T47D (cell line): Measurements from ENCODE around the gene LRRC34.

Experiments
- DNase-seq, 2 experiments: peaks; one replicate each; pipeline versions ENCODE4 v3.0.0 to v3.0.0-alpha.2; 2011 to 2012; ENCODE audit warnings: low read depth in 1 of 2, low spot score in 1 of 2
- JUND ChIP-seq: IDR thresholded peaks from 2 replicates; pipeline ENCODE4 v1.6.1; 2012; ENCODE audit warnings: low read depth
- in situ Hi-C: cut with HindIII; loops from 2 replicates; pipeline ENCODE4 v1.10.0; 2016; ENCODE audit warnings: low sequenced_read_pairs, low pct_unique_long_range_greater_than_20kb

Gene LRRC34

GRCh38 chr3:169748670-169749069 is 64.0 kb downstream of the LRRC34 start:
- TF ChIP-seq JUND: no peak
- DNase-seq: no peak
- in situ Hi-C loops: no loop called here

DNA sequence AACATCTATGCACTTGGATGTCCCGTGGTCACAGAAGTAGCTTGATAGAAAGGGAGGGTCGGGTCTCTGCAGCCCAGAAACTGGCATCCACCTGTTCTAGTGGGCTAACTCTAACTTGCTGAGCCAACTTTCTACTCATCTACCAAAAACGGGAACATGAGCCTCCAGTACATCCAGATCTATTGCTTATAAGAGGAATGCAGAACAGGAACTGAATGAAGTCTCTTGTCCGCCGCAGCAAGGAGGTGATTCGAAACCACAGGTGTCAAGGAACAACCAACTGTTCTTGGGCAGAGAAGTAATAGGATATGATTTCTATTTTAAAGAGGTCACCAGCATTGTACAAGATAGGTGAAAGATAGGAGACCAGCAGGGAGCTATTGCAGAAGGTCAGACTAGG is 65.8 kb downstream of the LRRC34 start:
- in situ Hi-C loops: no loop called here
- DNase-seq: no peak
- no peak for TF ChIP-seq JUND

DNA sequence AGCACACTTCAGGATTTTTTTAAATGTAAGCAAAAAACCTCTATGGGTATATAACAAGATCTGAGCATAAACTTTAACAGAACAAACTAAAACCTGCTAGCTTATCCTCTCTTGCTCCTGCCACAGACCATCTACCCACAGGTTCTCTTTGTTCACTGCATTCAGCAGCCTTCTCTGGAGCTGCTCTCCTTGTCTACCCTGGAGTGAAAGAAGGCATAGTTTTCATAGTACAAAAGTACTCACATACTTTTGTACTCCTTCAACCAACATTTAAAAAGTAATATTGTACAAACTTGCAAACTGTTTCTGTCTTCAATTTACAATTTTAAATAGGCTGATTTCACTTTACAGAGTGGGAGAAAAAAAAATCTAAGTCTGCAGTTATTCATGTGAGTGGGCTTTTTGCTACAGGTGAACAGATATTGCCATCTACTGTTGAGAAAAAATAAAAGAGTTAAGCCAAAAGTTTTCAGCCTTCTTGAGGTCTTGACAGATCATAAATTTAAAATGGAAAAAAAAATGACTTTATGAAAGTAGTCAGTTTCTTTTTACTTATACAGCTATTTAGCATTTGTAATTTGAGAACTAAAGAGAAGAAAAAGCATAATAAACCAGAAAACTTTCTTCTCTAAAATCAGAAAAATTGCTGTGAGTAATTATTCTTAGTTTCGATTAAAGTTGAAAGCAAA is 68.2 kb downstream of the LRRC34 start:
- no peak for TF ChIP-seq JUND
- DNase-seq: peak; percentile 62 to 71
- in situ Hi-C loops: no loop called here
